ENCODE measurements around the gene MRM3.

GRCh38 chr17:799261-799660, 17.1 kb downstream of the MRM3 start:
- no peak for TF ChIP-seq CTCF (conservative IDR thresholded peaks at IDR 0.05)
- TF ChIP-seq ZFX (IDR thresholded peaks at IDR 0.05): no peak
